Retinal pigment epithelial cell (primary cell): ENCODE results near the gene THAP11.

ENCODE experiments used
- DNase-seq: peaks from one replicate; pipeline ENCODE4 v3.0.0-alpha.2; 2010; ENCODE audit warnings: low read depth
- H3K4me3 ChIP-seq: 2 replicates; pipeline ENCODE4 v1.5.1; 2011; ENCODE audit warnings: mild to moderate bottlenecking, low read length, control low read depth, moderate library complexity
- TF ChIP-seq, protein P1 (sequence below): conservative IDR thresholded peaks from 2 replicates; pipeline ENCODE4 v1.5.1; 2011; ENCODE audit warnings: low read depth, low read length, control low read depth, inconsistent platforms

Gene THAP11

DNA sequence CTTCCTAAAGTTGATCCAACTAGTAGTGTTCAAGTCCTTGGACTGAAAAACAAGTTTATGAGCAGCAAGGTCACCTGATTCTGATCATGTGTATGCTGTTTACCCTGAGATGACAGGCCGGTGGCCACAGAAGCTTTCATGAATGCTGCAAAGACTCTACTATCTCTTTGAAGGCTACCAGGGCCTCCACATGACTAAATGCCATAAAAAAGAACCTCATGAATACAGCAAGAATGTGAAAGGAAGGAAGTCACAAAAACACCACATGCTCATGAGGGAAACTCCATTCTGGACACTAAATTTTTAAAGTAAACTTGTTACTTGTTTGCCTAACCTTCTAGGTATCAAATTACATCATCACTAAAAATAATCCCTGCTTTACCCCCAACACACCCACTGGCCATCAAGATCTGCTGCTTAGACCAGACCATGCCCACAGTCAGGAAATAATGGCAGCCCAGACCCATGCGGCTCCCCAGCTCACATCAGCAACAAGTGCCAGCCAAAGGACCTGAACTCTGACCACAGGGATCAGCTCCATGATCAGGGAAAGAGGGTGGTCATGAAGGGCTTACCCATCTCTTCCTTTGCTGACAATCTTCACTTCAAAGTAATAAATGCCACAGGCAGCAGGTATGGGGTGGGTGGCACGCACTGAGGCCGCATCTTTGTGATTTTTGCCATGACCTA lies 37.1 kb upstream of the THAP11 start:
- TF ChIP-seq, protein P1, sequence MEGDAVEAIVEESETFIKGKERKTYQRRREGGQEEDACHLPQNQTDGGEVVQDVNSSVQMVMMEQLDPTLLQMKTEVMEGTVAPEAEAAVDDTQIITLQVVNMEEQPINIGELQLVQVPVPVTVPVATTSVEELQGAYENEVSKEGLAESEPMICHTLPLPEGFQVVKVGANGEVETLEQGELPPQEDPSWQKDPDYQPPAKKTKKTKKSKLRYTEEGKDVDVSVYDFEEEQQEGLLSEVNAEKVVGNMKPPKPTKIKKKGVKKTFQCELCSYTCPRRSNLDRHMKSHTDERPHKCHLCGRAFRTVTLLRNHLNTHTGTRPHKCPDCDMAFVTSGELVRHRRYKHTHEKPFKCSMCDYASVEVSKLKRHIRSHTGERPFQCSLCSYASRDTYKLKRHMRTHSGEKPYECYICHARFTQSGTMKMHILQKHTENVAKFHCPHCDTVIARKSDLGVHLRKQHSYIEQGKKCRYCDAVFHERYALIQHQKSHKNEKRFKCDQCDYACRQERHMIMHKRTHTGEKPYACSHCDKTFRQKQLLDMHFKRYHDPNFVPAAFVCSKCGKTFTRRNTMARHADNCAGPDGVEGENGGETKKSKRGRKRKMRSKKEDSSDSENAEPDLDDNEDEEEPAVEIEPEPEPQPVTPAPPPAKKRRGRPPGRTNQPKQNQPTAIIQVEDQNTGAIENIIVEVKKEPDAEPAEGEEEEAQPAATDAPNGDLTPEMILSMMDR: no peak

DNA sequence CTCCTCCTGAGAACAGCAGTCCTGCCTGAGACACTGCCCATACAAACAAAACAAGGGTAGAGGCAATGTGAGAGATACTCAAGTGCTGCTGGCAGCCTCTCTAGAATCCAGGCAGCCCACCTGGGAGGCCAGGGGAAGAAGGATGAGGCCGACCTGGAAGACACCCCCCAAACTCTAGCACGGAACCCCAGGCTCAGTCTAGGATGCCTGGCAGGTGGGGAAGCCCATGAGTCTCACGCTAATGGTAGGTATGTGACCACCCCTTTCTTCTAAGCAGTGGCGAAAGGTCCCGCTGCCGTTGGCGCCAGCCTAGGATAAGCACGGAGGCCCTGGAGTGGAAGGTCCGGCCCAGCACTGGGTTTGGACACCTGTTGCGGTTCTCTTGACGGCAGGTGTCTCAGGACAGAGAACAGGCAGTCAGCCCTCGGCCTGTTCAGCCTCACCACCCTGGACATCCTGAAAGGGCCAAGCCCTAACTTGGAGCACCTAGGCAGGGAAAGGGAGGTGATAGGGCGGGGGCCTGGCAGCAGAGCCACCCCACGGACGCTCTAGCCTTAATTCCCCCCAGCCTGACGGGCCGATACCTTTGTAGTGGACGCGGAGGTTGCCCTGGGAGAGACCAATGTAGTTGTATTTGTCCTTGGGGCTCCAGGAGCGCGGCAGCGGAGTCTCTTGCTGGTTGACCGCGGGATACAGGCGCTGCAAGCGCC lies 36.2 kb upstream of the THAP11 start:
- TF ChIP-seq, protein P1: no peak
- H3K4me3 ChIP-seq: peak overlapping the region; percentile 80
- no peak for DNase-seq

More for the DNA sequence above, 37.1 kb upstream of the THAP11 start:
- DNase-seq: no peak
- H3K4me3 ChIP-seq: peak overlapping the region; percentile 80

DNA sequence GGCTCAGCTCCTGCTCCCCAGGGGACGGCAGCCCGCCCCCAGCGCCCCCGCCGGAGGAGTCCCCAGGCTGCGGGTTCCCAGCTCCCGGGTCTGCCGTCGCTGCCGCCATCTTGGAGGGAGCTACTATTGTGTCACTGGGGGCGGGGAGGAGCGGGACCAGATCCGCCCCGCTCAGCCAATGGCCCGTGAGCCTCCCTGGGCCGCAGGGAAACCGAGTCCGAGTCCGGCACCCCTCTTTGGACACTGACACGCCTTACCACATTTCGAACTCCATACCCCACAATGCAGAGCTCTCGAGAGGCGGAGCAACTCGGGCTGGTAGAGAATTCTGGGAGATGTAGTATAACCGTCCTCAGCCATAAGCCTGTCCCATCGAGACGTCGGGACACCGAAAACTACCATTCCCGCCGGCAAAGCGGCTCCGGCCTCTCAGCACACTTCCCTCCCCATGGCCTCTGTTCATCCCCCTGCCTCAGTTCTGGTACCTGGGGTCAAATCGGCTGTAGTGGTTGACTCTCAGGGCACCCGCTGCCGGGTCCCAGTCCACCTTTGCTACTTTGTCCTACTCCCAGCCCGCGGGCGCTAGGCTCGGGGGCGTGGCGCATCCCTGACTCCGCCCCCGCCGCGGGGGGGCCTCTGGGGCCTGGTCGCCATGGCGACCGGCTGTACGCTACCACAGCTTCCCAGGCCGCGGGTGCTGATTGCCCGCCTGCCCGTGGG lies 35.5 kb upstream of the THAP11 start, which contains the start of the genes RANBP10 and TSNAXIP1:
RANBP10 (minus strand) TSS at position 133 of the 720 bp plus-strand sequence; CDS start at position 109, 24 bp downstream.
TSNAXIP1 (plus strand) TSS at position 462 of the 720 bp plus-strand sequence. CDS start 261 bp downstream, outside the sequence.
- H3K4me3 ChIP-seq: peak within 1 kb of the TSS; percentile 80
- DNase-seq: peak; percentile 98
- TF ChIP-seq, protein P1: no peak

DNA sequence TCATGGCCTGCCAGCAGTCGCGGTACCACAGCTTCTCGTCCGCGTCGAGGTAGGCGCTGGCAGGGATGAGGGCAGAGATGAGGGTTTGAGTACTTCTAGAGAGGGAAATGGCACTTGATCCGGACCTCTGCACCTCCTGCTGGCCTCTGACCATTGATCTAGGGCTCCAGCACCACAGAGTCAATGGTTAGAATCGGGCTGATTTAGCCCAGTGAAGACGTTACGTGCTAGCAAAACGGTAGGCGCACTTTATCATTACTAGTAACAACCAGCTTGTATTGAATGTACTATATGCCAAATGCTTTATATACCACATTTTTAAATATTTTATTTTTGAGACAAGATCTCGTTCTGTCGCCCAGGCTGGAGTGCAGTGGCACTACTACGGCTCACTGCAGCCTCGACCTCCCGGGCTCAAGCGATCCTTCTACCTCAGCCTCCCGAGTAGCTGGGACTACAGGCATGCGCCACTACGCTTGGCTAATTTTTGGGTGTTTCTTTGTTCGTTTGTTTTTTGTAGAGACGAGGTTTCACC lies 34.9 kb upstream of the THAP11 start:
- no peak for DNase-seq
- peak overlapping the region; percentile 80 for H3K4me3 ChIP-seq
- TF ChIP-seq, protein P1: peak; percentile 11

DNA sequence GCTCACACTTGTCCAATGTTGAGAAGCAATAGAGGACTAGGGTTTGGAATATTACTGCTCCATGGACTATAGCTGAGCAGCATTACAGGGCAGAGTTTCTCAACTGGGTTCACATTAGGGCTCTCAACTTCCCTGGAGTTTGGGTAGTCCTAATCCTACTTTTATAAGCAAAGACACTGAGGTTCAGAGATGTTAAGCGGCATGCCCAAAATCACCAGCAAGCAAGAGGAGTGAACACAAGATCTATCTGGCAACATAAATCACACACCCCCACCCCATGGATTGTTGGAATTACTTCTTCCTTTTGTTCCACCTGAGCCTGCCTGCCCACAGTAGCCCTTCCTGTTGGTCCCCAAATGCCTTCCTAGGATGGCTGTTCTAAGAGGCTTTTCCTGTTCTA lies 30.2 kb upstream of the THAP11 start:
- no peak overlapping the region for H3K4me3 ChIP-seq
- no peak for DNase-seq
- TF ChIP-seq, protein P1: no peak

DNA sequence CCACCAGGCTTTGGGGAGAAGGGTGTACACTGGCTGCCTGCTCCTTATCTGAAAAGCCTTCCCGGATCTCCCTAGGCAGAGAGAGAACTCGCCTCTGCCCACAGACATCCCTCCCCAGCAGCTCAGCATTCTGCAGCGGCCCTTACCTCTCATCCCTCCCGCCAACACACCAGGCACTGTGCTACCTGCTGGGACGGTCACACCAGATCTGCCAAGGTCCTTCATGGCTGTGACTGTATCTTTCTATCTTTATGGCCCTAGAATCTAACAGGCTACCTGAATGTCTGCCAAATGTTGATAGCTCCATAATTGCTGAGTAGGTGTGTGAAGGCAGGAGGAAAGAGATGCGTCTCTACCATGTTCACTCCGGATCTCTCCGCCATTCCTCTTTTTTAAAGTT lies 27.6 kb upstream of the THAP11 start:
- no peak for DNase-seq
- TF ChIP-seq, protein P1: no peak
- H3K4me3 ChIP-seq: no peak overlapping the region
